AG09309 (cell line): ENCODE measurements around the gene INTS14.
A peak's percentile ranks its signal among the peaks of the same experiment; 100 is the strongest.

Experiments used
- DNase-seq: peaks from one replicate; pipeline ENCODE4 v3.0.0-alpha.2; 2010; ENCODE audit warnings: low read depth
- H3K4me3 ChIP-seq: 2 replicates; pipeline ENCODE4 v1.5.1; 2011; ENCODE audit warnings: mild to moderate bottlenecking, low read depth, low read length, moderate library complexity; ENCODE audit not compliant: control insufficient read depth
- CTCF ChIP-seq: IDR thresholded peaks from 2 replicates; pipeline ENCODE4 v1.5.1; 2011; ENCODE audit warnings: mild to moderate bottlenecking, low read depth, low read length, inconsistent platforms; ENCODE audit not compliant: insufficient read depth, control insufficient read depth; ENCODE audit errors: missing control alignments

INTS14 gene

GRCh38 chr15:65642594-65642993 is 31.7 kb upstream of the INTS14 start:
- no peak for TF ChIP-seq CTCF
- no peak overlapping the region for H3K4me3 ChIP-seq
- DNase-seq = no peak

GRCh38 chr15:65641768-65642475 is 31.0 kb upstream of the INTS14 start:
- DNase-seq = no peak
- TF ChIP-seq CTCF = no peak
- H3K4me3 ChIP-seq = no peak overlapping the region

GRCh38 chr15:65639509-65639908 is 28.6 kb upstream of the INTS14 start:
- TF ChIP-seq CTCF = no peak
- no peak for DNase-seq

GRCh38 chr15:65638681-65639089 is 27.8 kb upstream of the INTS14 start:
- TF ChIP-seq CTCF = peak; percentile 86
- DNase-seq = peak; percentile 55
- no peak overlapping the region for H3K4me3 ChIP-seq

More at GRCh38 chr15:65639509-65639908, 28.6 kb upstream of the INTS14 start:
- H3K4me3 ChIP-seq = no peak overlapping the region

GRCh38 chr15:65638109-65638508 is 27.2 kb upstream of the INTS14 start:
- DNase-seq = no peak
- no peak for TF ChIP-seq CTCF
- no peak overlapping the region for H3K4me3 ChIP-seq

GRCh38 chr15:65634356-65634755 is 23.4 kb upstream of the INTS14 start:
- no peak for TF ChIP-seq CTCF
- no peak overlapping the region for H3K4me3 ChIP-seq
- DNase-seq = no peak

- no peak for DNase-seq
- no peak overlapping the region for H3K4me3 ChIP-seq
- no peak for TF ChIP-seq CTCF
These were observed 22.8 kb upstream of the INTS14 start for GRCh38 chr15:65633752-65634151.
